Panc1 (cell line): Measurements from ENCODE around the gene ZNF71.

Experiments used
- TF ChIP-seq, protein P1 (sequence below): fragments of 450-650 bp; IDR thresholded peaks from 2 replicates; pipeline ENCODE4 v1.5.1; 2017; ENCODE audit warnings: mild to moderate bottlenecking
- TF ChIP-seq, protein P2 (sequence below), 2 experiments: IDR thresholded peaks; 2 replicates each; pipeline ENCODE4 v1.6.1; 2011 to 2012; ENCODE audit warnings: low read depth in 2 of 2, control low read depth in 1 of 2, low read length in 1 of 2, mild to moderate bottlenecking in 1 of 2, moderate library complexity in 1 of 2; ENCODE audit not compliant: insufficient read depth in 1 of 2

GRCh38 chr19:56623006-56623405 lies 27.9 kb downstream of the ZNF71 start:
- TF ChIP-seq, protein P1, sequence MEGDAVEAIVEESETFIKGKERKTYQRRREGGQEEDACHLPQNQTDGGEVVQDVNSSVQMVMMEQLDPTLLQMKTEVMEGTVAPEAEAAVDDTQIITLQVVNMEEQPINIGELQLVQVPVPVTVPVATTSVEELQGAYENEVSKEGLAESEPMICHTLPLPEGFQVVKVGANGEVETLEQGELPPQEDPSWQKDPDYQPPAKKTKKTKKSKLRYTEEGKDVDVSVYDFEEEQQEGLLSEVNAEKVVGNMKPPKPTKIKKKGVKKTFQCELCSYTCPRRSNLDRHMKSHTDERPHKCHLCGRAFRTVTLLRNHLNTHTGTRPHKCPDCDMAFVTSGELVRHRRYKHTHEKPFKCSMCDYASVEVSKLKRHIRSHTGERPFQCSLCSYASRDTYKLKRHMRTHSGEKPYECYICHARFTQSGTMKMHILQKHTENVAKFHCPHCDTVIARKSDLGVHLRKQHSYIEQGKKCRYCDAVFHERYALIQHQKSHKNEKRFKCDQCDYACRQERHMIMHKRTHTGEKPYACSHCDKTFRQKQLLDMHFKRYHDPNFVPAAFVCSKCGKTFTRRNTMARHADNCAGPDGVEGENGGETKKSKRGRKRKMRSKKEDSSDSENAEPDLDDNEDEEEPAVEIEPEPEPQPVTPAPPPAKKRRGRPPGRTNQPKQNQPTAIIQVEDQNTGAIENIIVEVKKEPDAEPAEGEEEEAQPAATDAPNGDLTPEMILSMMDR = no peak
- TF ChIP-seq, protein P2, sequence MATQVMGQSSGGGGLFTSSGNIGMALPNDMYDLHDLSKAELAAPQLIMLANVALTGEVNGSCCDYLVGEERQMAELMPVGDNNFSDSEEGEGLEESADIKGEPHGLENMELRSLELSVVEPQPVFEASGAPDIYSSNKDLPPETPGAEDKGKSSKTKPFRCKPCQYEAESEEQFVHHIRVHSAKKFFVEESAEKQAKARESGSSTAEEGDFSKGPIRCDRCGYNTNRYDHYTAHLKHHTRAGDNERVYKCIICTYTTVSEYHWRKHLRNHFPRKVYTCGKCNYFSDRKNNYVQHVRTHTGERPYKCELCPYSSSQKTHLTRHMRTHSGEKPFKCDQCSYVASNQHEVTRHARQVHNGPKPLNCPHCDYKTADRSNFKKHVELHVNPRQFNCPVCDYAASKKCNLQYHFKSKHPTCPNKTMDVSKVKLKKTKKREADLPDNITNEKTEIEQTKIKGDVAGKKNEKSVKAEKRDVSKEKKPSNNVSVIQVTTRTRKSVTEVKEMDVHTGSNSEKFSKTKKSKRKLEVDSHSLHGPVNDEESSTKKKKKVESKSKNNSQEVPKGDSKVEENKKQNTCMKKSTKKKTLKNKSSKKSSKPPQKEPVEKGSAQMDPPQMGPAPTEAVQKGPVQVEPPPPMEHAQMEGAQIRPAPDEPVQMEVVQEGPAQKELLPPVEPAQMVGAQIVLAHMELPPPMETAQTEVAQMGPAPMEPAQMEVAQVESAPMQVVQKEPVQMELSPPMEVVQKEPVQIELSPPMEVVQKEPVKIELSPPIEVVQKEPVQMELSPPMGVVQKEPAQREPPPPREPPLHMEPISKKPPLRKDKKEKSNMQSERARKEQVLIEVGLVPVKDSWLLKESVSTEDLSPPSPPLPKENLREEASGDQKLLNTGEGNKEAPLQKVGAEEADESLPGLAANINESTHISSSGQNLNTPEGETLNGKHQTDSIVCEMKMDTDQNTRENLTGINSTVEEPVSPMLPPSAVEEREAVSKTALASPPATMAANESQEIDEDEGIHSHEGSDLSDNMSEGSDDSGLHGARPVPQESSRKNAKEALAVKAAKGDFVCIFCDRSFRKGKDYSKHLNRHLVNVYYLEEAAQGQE (IDR thresholded peaks at IDR 0.05; ENCODE audit: insufficient read depth in 1 of 2, low read depth in 2 of 2, low read length in 1 of 2) = no peak
